ENCODE results near the gene MEGF11.

The MEGF11 gene

DNA sequence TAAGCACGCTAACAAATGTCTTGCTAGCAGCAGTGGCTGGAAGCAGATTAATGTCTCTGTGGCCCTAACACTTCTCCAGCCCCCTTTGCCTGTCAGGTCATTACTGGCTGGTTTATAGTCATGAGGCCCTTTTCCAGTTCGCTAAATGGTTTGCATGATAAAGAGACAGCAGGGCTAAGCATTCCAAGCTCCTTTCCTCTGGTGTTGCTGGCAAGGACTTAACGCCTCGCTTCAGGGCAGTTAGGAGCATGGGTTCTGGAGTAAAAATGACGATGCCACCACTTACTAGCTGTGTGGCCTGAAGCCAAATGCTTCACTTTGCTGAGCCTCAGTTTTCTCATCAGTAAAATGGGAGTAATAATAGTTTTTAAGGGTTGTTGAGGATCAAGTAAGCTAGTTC lies 185.9 kb downstream of the MEGF11 start:
- no peak overlapping the region for H4K8ac ChIP-seq (ENCODE audit: low read depth, low read length)
- DNase-seq: peak; percentile 88
- no peak overlapping the region for H3K18ac ChIP-seq (ENCODE audit: low read length)
- no peaks in the 10 kb centered on the region for H3K4me1 ChIP-seq (ENCODE audit: control insufficient read depth, low read depth, low read length)
- no peak overlapping the region for H2BK120ac ChIP-seq (ENCODE audit: low read depth, low read length)
- H3K9ac ChIP-seq (ENCODE audit: low read length): no peak overlapping the region
- no peak overlapping the region for H4K5ac ChIP-seq (ENCODE audit: low read length)
- H3K27ac ChIP-seq (ENCODE audit: low read depth, low read length): no peak overlapping the region
- no peak overlapping the region for H3K23ac ChIP-seq (ENCODE audit: low read length)
- no peaks in the 10 kb centered on the region for H3K79me2 ChIP-seq (ENCODE audit: control insufficient read depth, insufficient read depth, low read length)
- no peaks in the 10 kb centered on the region for H3K36me3 ChIP-seq (ENCODE audit: control insufficient read depth, insufficient read depth, low read length)
- H3K56ac ChIP-seq (ENCODE audit: low read length): no peak overlapping the region
- H2BK15ac ChIP-seq (replicated peaks; ENCODE audit: low read depth): no peak overlapping the region
- no peak overlapping the region for H3K4ac ChIP-seq (ENCODE audit: low read depth, low read length)
- no peaks in the 10 kb centered on the region for H3K27me3 ChIP-seq (ENCODE audit: insufficient read depth, low read length, poor library complexity)
- no peak overlapping the region for H2AK5ac ChIP-seq (ENCODE audit: low read length)
- WGBS (ENCODE audit: extremely low coverage, insufficient coverage, low lambda C conversion rate): no CpG with 5 or more reads among the region's 5 CpGs
- H3K79me1 ChIP-seq (ENCODE audit: low read length): no peaks in the 10 kb centered on the region
- no peak overlapping the region for H2BK5ac ChIP-seq (ENCODE audit: low read length)
- no peak overlapping the region for H3K4me3 ChIP-seq (ENCODE audit: low read length)
- no peak overlapping the region for H3K4me2 ChIP-seq (ENCODE audit: low read length)

- Histone ChIP-seq H2BK5ac (ENCODE audit: low read length) (no peak overlapping the region), H4K5ac (ENCODE audit: low read length) (no peak overlapping the region), H3K79me2 (ENCODE audit: control insufficient read depth, insufficient read depth, low read length) (no peaks in the 10 kb centered on the region), H3K4me3 (ENCODE audit: low read length) (no peak overlapping the region), H3K27me3 (ENCODE audit: insufficient read depth, low read length, poor library complexity) (no peaks in the 10 kb centered on the region), H3K4ac (ENCODE audit: low read depth, low read length) (no peak overlapping the region), H3K56ac (ENCODE audit: low read length) (no peak overlapping the region), H3K27ac (ENCODE audit: low read depth, low read length) (no peak overlapping the region), H2AK5ac (ENCODE audit: low read length) (no peak overlapping the region), H3K4me1 (ENCODE audit: control insufficient read depth, low read depth, low read length) (no peaks in the 10 kb centered on the region), H3K79me1 (ENCODE audit: low read length) (no peaks in the 10 kb centered on the region), H3K4me2 (ENCODE audit: low read length) (no peak overlapping the region), H3K9ac (ENCODE audit: low read length) (no peak overlapping the region), H2BK120ac (ENCODE audit: low read depth, low read length) (no peak overlapping the region), H3K23ac (ENCODE audit: low read length) (no peak overlapping the region), H2BK15ac (replicated peaks; ENCODE audit: low read depth) (no peak overlapping the region), H3K36me3 (ENCODE audit: control insufficient read depth, insufficient read depth, low read length) (no peaks in the 10 kb centered on the region), H4K8ac (ENCODE audit: low read depth, low read length) (no peak overlapping the region), H3K18ac (ENCODE audit: low read length) (no peak overlapping the region)
- no peak for DNase-seq
- no CpG with 5 or more reads among the region's 6 CpGs for WGBS (ENCODE audit: extremely low coverage, insufficient coverage, low lambda C conversion rate)
These were observed 187.1 kb downstream of the MEGF11 start for GRCh38 chr15:66066481-66066880.

DNA sequence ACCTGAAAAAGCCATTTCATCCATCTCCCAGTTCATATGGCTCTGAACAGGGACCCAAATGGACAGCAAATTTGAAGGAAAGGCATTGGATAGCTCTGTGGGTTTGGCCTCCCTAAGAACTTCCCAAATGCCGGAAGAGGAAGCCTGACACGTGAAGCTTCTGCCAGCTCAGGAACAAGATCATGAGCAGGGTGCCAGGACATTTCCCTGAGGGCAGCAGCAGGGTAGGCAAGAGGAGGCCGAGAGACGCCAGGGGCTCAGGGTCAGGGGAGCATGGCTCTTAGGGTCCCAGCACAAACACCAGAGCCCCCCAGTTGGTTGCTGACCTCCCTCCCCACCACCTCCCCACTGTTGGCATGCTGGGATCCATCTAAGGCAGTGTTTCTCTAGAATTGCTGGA lies 187.5 kb downstream of the MEGF11 start:
- H3K56ac ChIP-seq (ENCODE audit: low read length): no peak overlapping the region
- no peaks in the 10 kb centered on the region for H3K79me1 ChIP-seq (ENCODE audit: low read length)
- H3K36me3 ChIP-seq (ENCODE audit: control insufficient read depth, insufficient read depth, low read length): no peaks in the 10 kb centered on the region
- H2BK5ac ChIP-seq (ENCODE audit: low read length): no peak overlapping the region
- no peak overlapping the region for H4K8ac ChIP-seq (ENCODE audit: low read depth, low read length)
- H3K27ac ChIP-seq (ENCODE audit: low read depth, low read length): no peak overlapping the region
- no peaks in the 10 kb centered on the region for H3K79me2 ChIP-seq (ENCODE audit: control insufficient read depth, insufficient read depth, low read length)
- H4K5ac ChIP-seq (ENCODE audit: low read length): no peak overlapping the region
- H2AK5ac ChIP-seq (ENCODE audit: low read length): no peak overlapping the region
- H3K4me1 ChIP-seq (ENCODE audit: control insufficient read depth, low read depth, low read length): no peaks in the 10 kb centered on the region
- no peak overlapping the region for H3K23ac ChIP-seq (ENCODE audit: low read length)
- no peak overlapping the region for H2BK120ac ChIP-seq (ENCODE audit: low read depth, low read length)
- H3K18ac ChIP-seq (ENCODE audit: low read length): no peak overlapping the region
- H2BK15ac ChIP-seq (replicated peaks; ENCODE audit: low read depth): no peak overlapping the region
- no peak overlapping the region for H3K4me2 ChIP-seq (ENCODE audit: low read length)
- H3K27me3 ChIP-seq (ENCODE audit: insufficient read depth, low read length, poor library complexity): no peaks in the 10 kb centered on the region
- no peak overlapping the region for H3K9ac ChIP-seq (ENCODE audit: low read length)
- no peak overlapping the region for H3K4me3 ChIP-seq (ENCODE audit: low read length)
- no peak for DNase-seq
- H3K4ac ChIP-seq (ENCODE audit: low read depth, low read length): no peak overlapping the region
- no CpG with 5 or more reads among the region's 4 CpGs for WGBS (ENCODE audit: extremely low coverage, insufficient coverage, low lambda C conversion rate)

GRCh38 chr15:66065325-66065724 lies 188.2 kb downstream of the MEGF11 start:
- Histone ChIP-seq H2BK120ac (ENCODE audit: low read depth, low read length) (no peak overlapping the region), H3K27ac (ENCODE audit: low read depth, low read length) (no peak overlapping the region), H3K4me3 (ENCODE audit: low read length) (no peak overlapping the region), H3K56ac (ENCODE audit: low read length) (no peak overlapping the region), H3K79me2 (ENCODE audit: control insufficient read depth, insufficient read depth, low read length) (no peaks in the 10 kb centered on the region), H2AK5ac (ENCODE audit: low read length) (no peak overlapping the region), H3K4me2 (ENCODE audit: low read length) (no peak overlapping the region), H3K18ac (ENCODE audit: low read length) (no peak overlapping the region), H3K23ac (ENCODE audit: low read length) (no peak overlapping the region), H3K9ac (ENCODE audit: low read length) (no peak overlapping the region), H4K8ac (ENCODE audit: low read depth, low read length) (no peak overlapping the region), H3K27me3 (ENCODE audit: insufficient read depth, low read length, poor library complexity) (no peaks in the 10 kb centered on the region), H3K36me3 (ENCODE audit: control insufficient read depth, insufficient read depth, low read length) (no peaks in the 10 kb centered on the region), H3K4ac (ENCODE audit: low read depth, low read length) (no peak overlapping the region), H3K4me1 (ENCODE audit: control insufficient read depth, low read depth, low read length) (no peaks in the 10 kb centered on the region), H2BK5ac (ENCODE audit: low read length) (no peak overlapping the region), H2BK15ac (replicated peaks; ENCODE audit: low read depth) (no peak overlapping the region), H4K5ac (ENCODE audit: low read length) (no peak overlapping the region), H3K79me1 (ENCODE audit: low read length) (no peaks in the 10 kb centered on the region)
- DNase-seq: no peak
- no CpG with 5 or more reads among the region's 6 CpGs for WGBS (ENCODE audit: extremely low coverage, insufficient coverage, low lambda C conversion rate)

GRCh38 chr15:66063147-66063546 lies 190.4 kb downstream of the MEGF11 start:
- Histone ChIP-seq H2AK5ac (ENCODE audit: low read length) (no peak overlapping the region), H3K79me2 (ENCODE audit: control insufficient read depth, insufficient read depth, low read length) (no peaks in the 10 kb centered on the region), H3K23ac (ENCODE audit: low read length) (no peak overlapping the region), H2BK15ac (replicated peaks; ENCODE audit: low read depth) (no peak overlapping the region), H3K4ac (ENCODE audit: low read depth, low read length) (no peak overlapping the region), H3K56ac (ENCODE audit: low read length) (no peak overlapping the region), H3K4me1 (ENCODE audit: control insufficient read depth, low read depth, low read length) (no peaks in the 10 kb centered on the region), H3K4me3 (ENCODE audit: low read length) (no peak overlapping the region), H4K8ac (ENCODE audit: low read depth, low read length) (no peak overlapping the region), H4K5ac (ENCODE audit: low read length) (no peak overlapping the region), H3K79me1 (ENCODE audit: low read length) (no peaks in the 10 kb centered on the region), H2BK5ac (ENCODE audit: low read length) (no peak overlapping the region), H2BK120ac (ENCODE audit: low read depth, low read length) (no peak overlapping the region), H3K27me3 (ENCODE audit: insufficient read depth, low read length, poor library complexity) (no peaks in the 10 kb centered on the region), H3K36me3 (ENCODE audit: control insufficient read depth, insufficient read depth, low read length) (no peaks in the 10 kb centered on the region), H3K27ac (ENCODE audit: low read depth, low read length) (no peak overlapping the region), H3K18ac (ENCODE audit: low read length) (no peak overlapping the region), H3K9ac (ENCODE audit: low read length) (no peak overlapping the region), H3K4me2 (ENCODE audit: low read length) (no peak overlapping the region)
- DNase-seq: no peak

GRCh38 chr15:66057089-66057488 lies 196.5 kb downstream of the MEGF11 start:
- Histone ChIP-seq H3K4me2 (ENCODE audit: low read length) (no peak overlapping the region), H3K23ac (ENCODE audit: low read length) (no peak overlapping the region), H4K8ac (ENCODE audit: low read depth, low read length) (no peak overlapping the region), H3K9ac (ENCODE audit: low read length) (no peak overlapping the region), H3K79me1 (ENCODE audit: low read length) (no peaks in the 10 kb centered on the region), H3K56ac (ENCODE audit: low read length) (no peak overlapping the region), H3K18ac (ENCODE audit: low read length) (no peak overlapping the region), H3K4me1 (ENCODE audit: control insufficient read depth, low read depth, low read length) (no peaks in the 10 kb centered on the region), H3K36me3 (ENCODE audit: control insufficient read depth, insufficient read depth, low read length) (no peaks in the 10 kb centered on the region), H3K4ac (ENCODE audit: low read depth, low read length) (no peak overlapping the region), H2AK5ac (ENCODE audit: low read length) (no peak overlapping the region), H3K27ac (ENCODE audit: low read depth, low read length) (no peak overlapping the region), H4K5ac (ENCODE audit: low read length) (no peak overlapping the region), H2BK120ac (ENCODE audit: low read depth, low read length) (no peak overlapping the region), H2BK5ac (ENCODE audit: low read length) (no peak overlapping the region), H3K27me3 (ENCODE audit: insufficient read depth, low read length, poor library complexity) (no peaks in the 10 kb centered on the region), H3K4me3 (ENCODE audit: low read length) (no peak overlapping the region), H2BK15ac (replicated peaks; ENCODE audit: low read depth) (no peak overlapping the region), H3K79me2 (ENCODE audit: control insufficient read depth, insufficient read depth, low read length) (no peaks in the 10 kb centered on the region)
- no CpG with 5 or more reads among the region's 7 CpGs for WGBS (ENCODE audit: extremely low coverage, insufficient coverage, low lambda C conversion rate)
- DNase-seq: no peak
